Gastroesophageal sphincter (tissue), 4 donors: ENCODE measurements around the gene THSD4. TPM values are rescaled to one million over a fixed set of nuclear protein-coding genes. Genes with fewer than 3 reads are reported as not detected.

Experiments used
- ATAC-seq: fragments of 150-250 bp; one replicate; pipeline ENCODE4 v1.9.1; 2016; ENCODE audit warnings: mild to moderate bottlenecking, moderate library complexity
- H3K27ac ChIP-seq, 4 donors: fragments of 200-600 bp; sonication (generic) in 3 of 4; 1 replicate in 3 of 4; 2 replicates in 1 of 4; pipeline ENCODE4 v1.5.1; 2016 to 2019
- H3K27me3 ChIP-seq: fragments of 200-600 bp; sonication (generic); one replicate; pipeline ENCODE4 v1.5.1; 2019
- H3K36me3 ChIP-seq, 2 donors: fragments of 200-600 bp; sonication (generic); one replicate each; pipeline ENCODE4 v1.5.1; 2019; ENCODE audit warnings: control low read depth in 1 of 2
- H3K4me1 ChIP-seq, 3 donors: fragments of 200-600 bp; sonication (generic); 1 replicate in 2 of 3; 2 replicates in 1 of 3; pipeline ENCODE4 v1.5.1; 2016 to 2019; ENCODE audit warnings: control low read depth in 2 of 3
- H3K4me3 ChIP-seq, 2 donors: fragments of 200-600 bp; sonication (generic); one replicate each; pipeline ENCODE4 v1.5.1; 2019; ENCODE audit warnings: mild to moderate bottlenecking in 1 of 2, moderate library complexity in 1 of 2
- H3K9me3 ChIP-seq, 3 donors: fragments of 200-600 bp; sonication (generic); one replicate each; pipeline ENCODE4 v1.5.1; 2017 to 2019; ENCODE audit warnings: control low read depth in 2 of 3
- CTCF ChIP-seq, 4 experiments: fragments of 200-600 bp in 2 of 4; fragments of 450-650 bp in 2 of 4; sonication (generic) in 1 of 4; IDR thresholded peaks; one replicate each; pipeline ENCODE4 v1.5.1; 2017 to 2019; ENCODE audit warnings: antibody characterized with exemption in 4 of 4, mild to moderate bottlenecking in 2 of 4, moderate library complexity in 2 of 4
- EP300 ChIP-seq: sonication (generic); formaldehyde crosslinking; IDR thresholded peaks from one replicate; pipeline ENCODE4 v1.6.1; 2017; ENCODE audit warnings: antibody characterized with exemption, mild to moderate bottlenecking
- POLR2A ChIP-seq, 2 donors: fragments of 450-650 bp; IDR thresholded peaks; one replicate each; pipeline ENCODE4 v1.6.1; 2017; ENCODE audit warnings: antibody characterized with exemption in 2 of 2, mild to moderate bottlenecking in 2 of 2, moderate library complexity in 1 of 2
- POLR2AphosphoS5 ChIP-seq: sonication (generic); formaldehyde crosslinking; IDR thresholded peaks from one replicate; pipeline ENCODE4 v1.6.1; 2017; ENCODE audit warnings: antibody characterized with exemption
- WGBS, 2 donors: methylation state at CpG; one replicate each; pipeline ENCODE4 v1.1.5; 2018; ENCODE audit warnings: low coverage in 1 of 2; 5-methylcytosine and 5-hydroxymethylcytosine counted together
- total RNA-seq, 4 donors: library from RNA; depleted of rRNA; stranded (reverse); fragments of >200 nt; gene quantifications; one replicate each; pipeline ENCODE4 v1.1.0, GENCODE V29; 2016

The THSD4 gene
- total RNA-seq, 4 donors from 2014 or later: 4.6 to 28.5 (median 17.6) TPM

GRCh38 chr15:71290002-71290401 lies 174.7 kb downstream of the THSD4 start:
- H3K4me1 ChIP-seq: peaks cover 0 to 11% (median 0%) of the 10 kb centered on the region in 3 donors
- no peaks in the 10 kb centered on the region for H3K36me3 ChIP-seq
- no peak for TF ChIP-seq EP300
- no peak for TF ChIP-seq CTCF (IDR thresholded peaks at IDR 0.05)
- no peak for TF ChIP-seq POLR2AphosphoS5
- no peak for TF ChIP-seq POLR2A (IDR thresholded peaks at IDR 0.05)
- WGBS, 2 donors: 81 to 85% methylated on average over 2 to 3 of the region's 3 CpGs
- no peaks in the 10 kb centered on the region for H3K27me3 ChIP-seq
- no peak overlapping the region for H3K4me3 ChIP-seq
- ATAC-seq: no peak
- no peak overlapping the region for H3K27ac ChIP-seq
- no peaks in the 10 kb centered on the region for H3K9me3 ChIP-seq

- WGBS, 2 donors: 77% methylated on average over 2 of the region's 2 CpGs; no CpG with 5 or more reads in 1 of the 2 donors
- Histone ChIP-seq H3K36me3 (no peaks in the 10 kb centered on the region), H3K4me1 (peaks cover 0 to 16% (median 0%) of the 10 kb centered on the region in 3 donors), H3K27me3 (no peaks in the 10 kb centered on the region), H3K9me3 (no peaks in the 10 kb centered on the region), H3K27ac (no peak overlapping the region), H3K4me3 (no peak overlapping the region)
- no peak for ATAC-seq
- TF ChIP-seq CTCF (IDR thresholded peaks at IDR 0.05) (no peak), POLR2A (IDR thresholded peaks at IDR 0.05) (no peak), EP300 (no peak), POLR2AphosphoS5 (no peak)
These were observed 175.8 kb downstream of the THSD4 start for GRCh38 chr15:71290881-71291635.

GRCh38 chr15:71291723-71292122 lies 176.5 kb downstream of the THSD4 start:
- Histone ChIP-seq H3K9me3 (no peaks in the 10 kb centered on the region), H3K4me3 (no peak overlapping the region), H3K27me3 (no peaks in the 10 kb centered on the region), H3K4me1 (peaks cover 0 to 23% (median 0%) of the 10 kb centered on the region in 3 donors), H3K27ac (no peak overlapping the region), H3K36me3 (no peaks in the 10 kb centered on the region)
- 80 to 100% methylated on average over 1 of the region's 1 CpG for WGBS, 2 donors
- no peak for ATAC-seq
- TF ChIP-seq POLR2AphosphoS5 (no peak), POLR2A (IDR thresholded peaks at IDR 0.05) (no peak), EP300 (no peak), CTCF (IDR thresholded peaks at IDR 0.05) (no peak)

- H3K4me1 ChIP-seq: peaks cover 0 to 24% (median 0%) of the 10 kb centered on the region in 3 donors
- no peak for ATAC-seq
- H3K4me3 ChIP-seq: no peak overlapping the region
- no peak overlapping the region for H3K27ac ChIP-seq
- TF ChIP-seq POLR2A (IDR thresholded peaks at IDR 0.05): no peak
- TF ChIP-seq CTCF (IDR thresholded peaks at IDR 0.05): no peak
- no peak for TF ChIP-seq POLR2AphosphoS5
- H3K27me3 ChIP-seq: no peaks in the 10 kb centered on the region
- no peaks in the 10 kb centered on the region for H3K36me3 ChIP-seq
- no peaks in the 10 kb centered on the region for H3K9me3 ChIP-seq
- 49 to 57% methylated on average over 1 to 2 of the region's 2 CpGs for WGBS, 2 donors
These were observed 178.5 kb downstream of the THSD4 start for GRCh38 chr15:71293723-71294122.

- TF ChIP-seq CTCF (IDR thresholded peaks at IDR 0.05): no peak
- TF ChIP-seq EP300: no peak
- TF ChIP-seq POLR2A (IDR thresholded peaks at IDR 0.05): no peak
- TF ChIP-seq POLR2AphosphoS5: no peak
- no peaks in the 10 kb centered on the region for H3K36me3 ChIP-seq
- no peaks in the 10 kb centered on the region for H3K9me3 ChIP-seq
- ATAC-seq: peak; percentile 23
- H3K4me3 ChIP-seq: no peak overlapping the region
- H3K27ac ChIP-seq: no peak overlapping the region
- 50 to 81% methylated on average over 11 to 12 of the region's 12 CpGs for WGBS, 2 donors
- no peaks in the 10 kb centered on the region for H3K27me3 ChIP-seq
- peaks cover 0 to 24% (median 0%) of the 10 kb centered on the region in 3 donors for H3K4me1 ChIP-seq
These were observed 179.1 kb downstream of the THSD4 start for GRCh38 chr15:71294251-71294910.
